GM23338 (cell line): ENCODE measurements around the gene OXLD1.

ENCODE experiments used
- CTCF ChIP-seq, 2 experiments: fragments of 200-600 bp in 1 of 2; sonication (generic) in 1 of 2; conservative IDR thresholded peaks; 2 replicates each; pipeline versions ENCODE4 v1.5.1 to v1.6.1; 2016 to 2017; ENCODE audit warnings: antibody characterized with exemption in 2 of 2, low read depth in 2 of 2, mild to moderate bottlenecking in 2 of 2, moderate library complexity in 1 of 2
- EZH2 ChIP-seq: fragments of 200-600 bp; sonication (generic); IDR thresholded peaks from one replicate; pipeline ENCODE4 v1.8.0; 2017; ENCODE audit warnings: antibody characterized with exemption, mild to moderate bottlenecking, low read depth; ENCODE audit not compliant: unreplicated experiment
- EZH2phosphoT487 ChIP-seq: fragments of 200-600 bp; sonication (generic); IDR thresholded peaks from one replicate; pipeline ENCODE4 v1.8.1; 2018; ENCODE audit warnings: antibody characterized with exemption; ENCODE audit not compliant: unreplicated experiment
- JUNB ChIP-seq: IDR thresholded peaks from one replicate; pipeline ENCODE4 v1.6.1; 2016; ENCODE audit warnings: antibody characterized with exemption; ENCODE audit not compliant: unreplicated experiment
- POLR2AphosphoS5 ChIP-seq: IDR thresholded peaks from 2 replicates; pipeline ENCODE4 v1.6.1; 2016; ENCODE audit warnings: antibody characterized with exemption, low read depth
- ZNF331 ChIP-seq: fragments of 250-450 bp; sonication (Bioruptor Pico); IDR thresholded peaks from 2 replicates; pipeline ENCODE4 v1.5.0; 2020; ENCODE audit warnings: low read depth, mild to moderate bottlenecking, moderate library complexity
- TF ChIP-seq, protein P1 (sequence below): IDR thresholded peaks from one replicate; pipeline ENCODE4 v1.6.1; 2018; ENCODE audit warnings: antibody characterized with exemption; ENCODE audit not compliant: unreplicated experiment

DNA sequence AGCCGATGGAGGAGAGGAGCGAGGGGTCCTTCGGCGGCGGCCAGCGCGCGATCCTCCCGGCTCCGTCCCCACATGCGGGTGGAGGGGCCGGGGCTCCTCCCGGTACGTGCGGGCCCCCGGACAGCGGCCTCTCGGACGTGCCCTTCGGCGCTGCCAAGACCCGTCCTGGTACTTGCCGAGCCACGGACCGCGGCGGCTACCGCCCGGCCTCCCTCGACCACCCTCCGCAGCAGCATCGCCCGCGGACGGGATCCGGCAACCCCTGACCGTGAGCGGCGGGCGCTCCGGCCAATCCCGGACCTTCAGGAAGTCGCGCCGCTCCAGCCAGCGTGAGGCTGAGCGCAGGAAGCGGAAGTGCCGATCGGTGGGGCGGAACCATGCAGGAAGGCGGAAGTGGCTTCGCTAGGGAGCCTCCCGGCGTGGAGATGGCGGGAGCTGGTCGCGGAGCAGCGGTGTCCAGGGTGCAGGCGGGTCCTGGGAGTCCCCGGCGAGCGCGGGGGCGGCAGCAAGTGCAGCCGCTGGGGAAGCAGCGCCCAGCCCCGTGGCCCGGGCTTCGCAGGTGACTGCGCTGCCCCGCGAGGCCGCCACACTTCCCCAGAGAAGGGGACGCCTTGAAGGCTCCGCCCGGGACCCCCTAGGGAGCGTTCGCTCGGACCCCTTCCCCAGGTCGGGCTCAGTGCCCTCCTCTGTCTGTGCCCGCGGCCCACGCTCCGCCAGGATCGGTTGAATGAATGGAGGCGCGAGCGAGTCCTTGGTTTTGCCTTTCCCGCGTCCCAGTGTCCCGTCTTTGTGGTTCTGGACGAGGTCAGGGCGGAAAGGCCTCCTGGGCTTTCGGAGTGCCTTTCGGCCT is at the start of gene OXLD1, which contains the start of gene CCDC137:
- TF ChIP-seq CTCF (conservative IDR thresholded peaks at IDR 0.05; ENCODE audit: low read depth in 2 of 2) (no peak), EZH2 (no peak), POLR2AphosphoS5 (peak; percentile 98), EZH2phosphoT487 (no peak), JUNB (no peak), ZNF331 (CRISPR knock-in tag) (no peak)
- TF ChIP-seq, protein P1, sequence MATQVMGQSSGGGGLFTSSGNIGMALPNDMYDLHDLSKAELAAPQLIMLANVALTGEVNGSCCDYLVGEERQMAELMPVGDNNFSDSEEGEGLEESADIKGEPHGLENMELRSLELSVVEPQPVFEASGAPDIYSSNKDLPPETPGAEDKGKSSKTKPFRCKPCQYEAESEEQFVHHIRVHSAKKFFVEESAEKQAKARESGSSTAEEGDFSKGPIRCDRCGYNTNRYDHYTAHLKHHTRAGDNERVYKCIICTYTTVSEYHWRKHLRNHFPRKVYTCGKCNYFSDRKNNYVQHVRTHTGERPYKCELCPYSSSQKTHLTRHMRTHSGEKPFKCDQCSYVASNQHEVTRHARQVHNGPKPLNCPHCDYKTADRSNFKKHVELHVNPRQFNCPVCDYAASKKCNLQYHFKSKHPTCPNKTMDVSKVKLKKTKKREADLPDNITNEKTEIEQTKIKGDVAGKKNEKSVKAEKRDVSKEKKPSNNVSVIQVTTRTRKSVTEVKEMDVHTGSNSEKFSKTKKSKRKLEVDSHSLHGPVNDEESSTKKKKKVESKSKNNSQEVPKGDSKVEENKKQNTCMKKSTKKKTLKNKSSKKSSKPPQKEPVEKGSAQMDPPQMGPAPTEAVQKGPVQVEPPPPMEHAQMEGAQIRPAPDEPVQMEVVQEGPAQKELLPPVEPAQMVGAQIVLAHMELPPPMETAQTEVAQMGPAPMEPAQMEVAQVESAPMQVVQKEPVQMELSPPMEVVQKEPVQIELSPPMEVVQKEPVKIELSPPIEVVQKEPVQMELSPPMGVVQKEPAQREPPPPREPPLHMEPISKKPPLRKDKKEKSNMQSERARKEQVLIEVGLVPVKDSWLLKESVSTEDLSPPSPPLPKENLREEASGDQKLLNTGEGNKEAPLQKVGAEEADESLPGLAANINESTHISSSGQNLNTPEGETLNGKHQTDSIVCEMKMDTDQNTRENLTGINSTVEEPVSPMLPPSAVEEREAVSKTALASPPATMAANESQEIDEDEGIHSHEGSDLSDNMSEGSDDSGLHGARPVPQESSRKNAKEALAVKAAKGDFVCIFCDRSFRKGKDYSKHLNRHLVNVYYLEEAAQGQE: no peak
